Mesenchymal stem cell (in vitro differentiated cells and primary cell): ENCODE data around the gene TMEM164.

ENCODE experiments used
- DNase-seq: peaks from one replicate; pipeline ENCODE4 v3.0.0-alpha.2; 2013
- H2AFZ ChIP-seq: one replicate; pipeline ENCODE4 v1.6.1; 2013; ENCODE audit warnings: low read depth, mild to moderate bottlenecking, control low read depth, inconsistent platforms, low read length, moderate library complexity
- H2AK5ac ChIP-seq: 2 replicates; pipeline ENCODE4 v1.6.1; 2013; ENCODE audit warnings: low read length, moderate library complexity, mild to moderate bottlenecking, inconsistent platforms; ENCODE audit not compliant: severe bottlenecking
- H2BK120ac ChIP-seq: one replicate; pipeline ENCODE4 v1.6.1; 2013; ENCODE audit warnings: low read depth, mild to moderate bottlenecking, inconsistent platforms, low read length, moderate library complexity
- H2BK12ac ChIP-seq, 2 experiments: one replicate each; pipeline ENCODE4 v1.6.1; 2013; ENCODE audit warnings: inconsistent platforms in 2 of 2, low read length in 2 of 2, mild to moderate bottlenecking in 2 of 2, moderate library complexity in 2 of 2, control low read depth in 1 of 2
- H2BK15ac ChIP-seq: one replicate; pipeline ENCODE4 v1.6.1; 2013; ENCODE audit warnings: mild to moderate bottlenecking, low read depth, inconsistent platforms; ENCODE audit not compliant: poor library complexity, severe bottlenecking
- H2BK5ac ChIP-seq: 2 replicates; pipeline ENCODE4 v1.6.1; 2013; ENCODE audit warnings: low read depth, mild to moderate bottlenecking, low read length, control low read depth, inconsistent platforms; ENCODE audit not compliant: poor library complexity, severe bottlenecking
- H3K14ac ChIP-seq, 2 experiments: one replicate each; pipeline ENCODE4 v1.6.1; 2013; ENCODE audit warnings: inconsistent platforms in 2 of 2, low read length in 2 of 2, control low read depth in 1 of 2, mild to moderate bottlenecking in 1 of 2, moderate library complexity in 1 of 2
- H3K18ac ChIP-seq, 2 experiments: one replicate each; pipeline ENCODE4 v1.6.1; 2013; ENCODE audit warnings: inconsistent platforms in 2 of 2, low read length in 2 of 2, control low read depth in 1 of 2, low read depth in 1 of 2, mild to moderate bottlenecking in 1 of 2
- H3K23ac ChIP-seq, 2 experiments: one replicate each; pipeline ENCODE4 v1.6.1; 2013; ENCODE audit warnings: inconsistent platforms in 2 of 2, low read length in 2 of 2, mild to moderate bottlenecking in 2 of 2, moderate library complexity in 2 of 2, control low read depth in 1 of 2
- H3K27ac ChIP-seq: 2 replicates; pipeline ENCODE4 v1.5.1; 2013; ENCODE audit warnings: mild to moderate bottlenecking, moderate library complexity, low read length, control low read depth, inconsistent platforms; ENCODE audit not compliant: poor library complexity, severe bottlenecking
- H3K27me3 ChIP-seq, 2 experiments: 2 replicates each; pipeline versions ENCODE4 v1.6.1 to v1.7.0; 2013; ENCODE audit warnings: low read length in 2 of 2, mild to moderate bottlenecking in 2 of 2, moderate library complexity in 2 of 2, control low read depth in 1 of 2, inconsistent platforms in 1 of 2; ENCODE audit not compliant: control insufficient read depth in 1 of 2, insufficient read depth in 1 of 2
- H3K36me3 ChIP-seq, 2 experiments: 2 replicates each; pipeline versions ENCODE4 v1.6.1 to v1.7.0; 2013; ENCODE audit warnings: low read length in 2 of 2, control low read depth in 1 of 2, inconsistent platforms in 1 of 2, low read depth in 1 of 2, mild to moderate bottlenecking in 1 of 2; ENCODE audit not compliant: insufficient read depth in 2 of 2, control insufficient read depth in 1 of 2
- H3K4ac ChIP-seq, 2 experiments: one replicate each; pipeline ENCODE4 v1.6.1; 2013; ENCODE audit warnings: inconsistent platforms in 2 of 2, low read length in 2 of 2, mild to moderate bottlenecking in 2 of 2, moderate library complexity in 2 of 2, control low read depth in 1 of 2, low read depth in 1 of 2
- H3K4me1 ChIP-seq: 2 replicates; pipeline ENCODE4 v1.6.1; 2013; ENCODE audit warnings: low read depth, low read length, control low read depth; ENCODE audit not compliant: control insufficient read depth, insufficient read depth
- H3K4me2 ChIP-seq: 2 replicates; pipeline ENCODE4 v1.6.1; 2013; ENCODE audit warnings: low read length, mild to moderate bottlenecking, inconsistent platforms; ENCODE audit not compliant: poor library complexity, severe bottlenecking
- H3K4me3 ChIP-seq, 2 experiments: 2 replicates each; pipeline versions ENCODE4 v1.5.1 to v1.7.0; 2013; ENCODE audit warnings: low read length in 2 of 2, mild to moderate bottlenecking in 2 of 2, control low read depth in 1 of 2, low read depth in 1 of 2; ENCODE audit not compliant: insufficient read depth in 1 of 2
- H3K79me1 ChIP-seq: replicated peaks from 2 replicates; pipeline ENCODE4 v1.6.1; 2013; ENCODE audit warnings: mild to moderate bottlenecking, control low read depth, low read length, inconsistent platforms; ENCODE audit not compliant: poor library complexity, severe bottlenecking
- H3K9ac ChIP-seq: 2 replicates; pipeline ENCODE4 v1.7.0; 2013; ENCODE audit warnings: mild to moderate bottlenecking, low read length, moderate library complexity
- H3K9me3 ChIP-seq: 2 replicates; pipeline ENCODE4 v1.7.0; 2013; ENCODE audit warnings: mild to moderate bottlenecking, low read length; ENCODE audit not compliant: control insufficient read depth
- H4K8ac ChIP-seq: one replicate; pipeline ENCODE4 v1.6.1; 2013; ENCODE audit warnings: inconsistent platforms, mild to moderate bottlenecking, low read length, moderate library complexity
- H4K91ac ChIP-seq: one replicate; pipeline ENCODE4 v1.6.1; 2013; ENCODE audit warnings: mild to moderate bottlenecking, low read length, inconsistent platforms
- WGBS: methylation state at CpG from one replicate; pipeline ENCODE4 v1.1.7; 2013; ENCODE audit warnings: mixed read lengths; 5-methylcytosine and 5-hydroxymethylcytosine counted together

The TMEM164 gene

DNA sequence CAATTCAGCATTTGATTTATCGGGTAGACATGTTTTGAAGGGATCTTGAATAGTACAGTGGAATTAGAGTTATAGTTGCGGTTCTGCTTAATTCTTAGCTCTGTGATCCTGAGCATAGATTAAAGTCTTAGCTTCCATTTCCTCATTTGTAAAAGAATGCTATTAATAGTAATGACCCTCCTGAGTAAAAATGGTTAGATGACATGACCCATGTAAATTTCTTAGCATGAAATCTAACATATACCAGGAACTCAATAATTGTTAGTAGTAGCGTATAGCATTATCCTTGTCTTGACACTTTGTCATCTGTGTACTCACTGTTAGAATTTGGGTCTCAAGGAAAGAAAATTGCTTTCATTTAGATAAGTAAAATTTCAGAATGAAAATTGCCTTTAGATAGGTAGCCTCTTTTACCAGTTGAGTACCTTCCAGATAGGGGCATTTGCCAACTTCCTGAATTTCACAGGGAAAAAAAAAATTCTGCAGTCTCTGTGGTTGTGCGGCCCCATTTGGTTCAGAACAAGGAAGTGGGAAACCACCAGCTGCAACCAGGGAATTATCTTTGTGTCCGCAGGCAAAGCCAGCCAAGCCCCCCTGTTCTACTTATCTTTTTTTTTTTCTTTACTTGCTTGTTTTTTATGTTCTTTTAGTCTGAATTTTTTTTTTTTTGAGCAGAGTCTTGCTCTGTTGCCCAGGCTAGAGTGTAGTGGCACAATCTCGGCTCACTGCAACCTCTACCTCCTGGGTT, 86.9 kb downstream of the TMEM164 start:
- no peak overlapping the region for H3K18ac ChIP-seq
- H4K91ac ChIP-seq = no peak overlapping the region
- H3K36me3 ChIP-seq = no peaks in the 10 kb centered on the region

DNA sequence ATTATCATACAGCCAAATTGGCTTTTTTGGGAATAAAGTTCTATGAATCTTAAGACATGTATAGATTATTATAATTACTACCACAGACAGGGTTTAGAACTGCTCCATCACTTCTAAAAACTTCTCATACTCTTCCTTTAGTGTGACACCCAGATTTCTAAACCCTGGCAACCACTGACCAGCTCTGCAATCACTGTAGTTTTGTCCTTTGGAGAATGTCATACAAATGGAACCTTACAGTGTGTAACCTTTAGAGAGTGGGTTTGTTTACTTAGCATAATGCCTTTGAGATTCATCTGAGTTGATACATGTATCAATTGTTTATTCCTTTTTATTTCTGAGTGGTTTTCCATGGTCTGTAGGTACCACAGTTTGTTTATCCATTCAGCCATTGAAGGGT, 95.0 kb downstream of the TMEM164 start:
- Histone ChIP-seq H3K4me2 (no peak overlapping the region), H3K4ac (no peak overlapping the region), H3K27me3 (peaks cover 0 to 4% of the 10 kb centered on the region in 2 experiments), H3K23ac (no peak overlapping the region), H4K91ac (no peak overlapping the region), H3K79me1 (no peaks in the 10 kb centered on the region), H3K18ac (no peak overlapping the region), H2BK120ac (no peak overlapping the region), H3K9ac (no peak overlapping the region), H3K9me3 (no peaks in the 10 kb centered on the region), H2AK5ac (no peak overlapping the region), H2BK5ac (no peak overlapping the region), H2BK12ac (no peak overlapping the region), H3K4me3 (no peak overlapping the region), H3K27ac (no peak overlapping the region), H4K8ac (no peak overlapping the region), H2BK15ac (no peak overlapping the region), H3K36me3 (no peaks in the 10 kb centered on the region), H3K4me1 (no peaks in the 10 kb centered on the region), H3K14ac (no peak overlapping the region), H2AFZ (no peak overlapping the region)
- DNase-seq = peak; percentile 16

More for the DNA sequence above, 86.9 kb downstream of the TMEM164 start:
- Histone ChIP-seq H2BK120ac (no peak overlapping the region), H2AFZ (no peak overlapping the region), H3K23ac (no peak overlapping the region), H3K4me3 (no peak overlapping the region), H3K9ac (no peak overlapping the region), H2AK5ac (no peak overlapping the region), H3K27ac (no peak overlapping the region), H4K8ac (no peak overlapping the region), H3K4ac (no peak overlapping the region), H2BK15ac (no peak overlapping the region), H3K9me3 (no peaks in the 10 kb centered on the region), H3K27me3 (peaks cover 0 to 10% of the 10 kb centered on the region in 2 experiments), H3K4me2 (no peak overlapping the region), H2BK12ac (no peak overlapping the region), H3K79me1 (no peaks in the 10 kb centered on the region), H3K4me1 (peaks cover 2% of the 10 kb centered on the region), H2BK5ac (no peak overlapping the region), H3K14ac (no peak overlapping the region)
- peak; percentile 3 for DNase-seq
- 100% methylated on average over 3 of the region's 6 CpGs for WGBS

DNA sequence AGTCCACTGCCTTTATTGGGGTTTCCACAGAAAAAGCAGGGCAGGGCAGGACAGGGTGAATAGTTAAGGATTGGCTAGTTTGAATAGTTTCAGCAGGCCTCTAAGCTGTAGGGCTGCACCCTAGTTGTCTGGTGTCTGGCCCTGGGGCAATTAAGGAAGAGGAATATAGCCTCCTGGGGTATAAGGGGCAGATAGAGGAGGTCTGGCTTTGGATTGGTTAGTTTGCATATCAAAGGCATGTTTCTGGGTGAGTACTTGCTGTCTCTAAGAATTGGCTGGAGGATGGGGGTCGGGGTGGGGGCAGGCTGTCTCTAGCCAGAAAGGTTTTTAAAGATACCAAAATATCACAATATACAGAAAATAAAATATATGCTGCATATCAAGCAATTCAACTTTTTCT, 100.4 kb downstream of the TMEM164 start:
- Histone ChIP-seq H3K4me1 (no peaks in the 10 kb centered on the region), H2BK15ac (no peak overlapping the region), H2BK120ac (no peak overlapping the region), H3K36me3 (no peaks in the 10 kb centered on the region), H3K9me3 (no peaks in the 10 kb centered on the region), H4K91ac (no peak overlapping the region), H3K79me1 (peaks cover 2% of the 10 kb centered on the region), H2AFZ (no peak overlapping the region), H4K8ac (no peak overlapping the region), H3K27ac (no peak overlapping the region), H3K18ac (no peak overlapping the region), H3K27me3 (peaks cover 0 to 10% of the 10 kb centered on the region in 2 experiments), H2BK12ac (no peak overlapping the region), H3K4me3 (no peak overlapping the region), H3K14ac (no peak overlapping the region), H2AK5ac (no peak overlapping the region), H3K4me2 (no peak overlapping the region), H3K4ac (no peak overlapping the region), H3K23ac (no peak overlapping the region), H3K9ac (no peak overlapping the region), H2BK5ac (no peak overlapping the region)
- no CpG with 5 or more reads among the region's 1 CpG for WGBS
- no peak for DNase-seq

DNA sequence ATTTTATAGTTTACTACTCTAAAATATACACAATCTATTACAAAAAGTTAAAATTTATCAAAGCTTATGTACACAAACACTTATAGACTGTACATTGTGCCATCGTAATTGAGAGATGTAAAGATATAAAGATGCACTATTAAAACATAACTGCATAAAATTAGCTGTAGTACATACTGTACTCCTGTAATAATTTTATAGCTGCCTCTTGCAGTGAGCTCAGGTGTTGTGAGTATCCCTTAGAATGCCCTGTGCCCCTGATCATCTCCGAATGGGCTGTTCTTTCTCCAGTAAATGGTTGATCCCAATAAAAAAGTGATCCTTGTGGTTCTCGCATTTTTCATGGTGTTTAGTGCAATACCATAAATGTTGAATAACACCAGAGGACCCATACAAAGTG, 101.2 kb downstream of the TMEM164 start:
- no peak overlapping the region for H3K27ac ChIP-seq
- peaks cover 0 to 10% of the 10 kb centered on the region in 2 experiments for H3K27me3 ChIP-seq
- 96% methylated on average over 2 of the region's 3 CpGs for WGBS
- no peak overlapping the region for H3K18ac ChIP-seq
- H3K14ac ChIP-seq = no peak overlapping the region
- H4K8ac ChIP-seq = no peak overlapping the region
- no peaks in the 10 kb centered on the region for H3K36me3 ChIP-seq
- no peak overlapping the region for H3K4me2 ChIP-seq
- H3K79me1 ChIP-seq = peaks cover 2% of the 10 kb centered on the region
- H4K91ac ChIP-seq = no peak overlapping the region
- H2BK5ac ChIP-seq = no peak overlapping the region
- no peak overlapping the region for H3K4ac ChIP-seq
- no peak overlapping the region for H3K4me3 ChIP-seq
- H2BK15ac ChIP-seq = no peak overlapping the region
- H3K23ac ChIP-seq = no peak overlapping the region
- no peak overlapping the region for H2AFZ ChIP-seq
- no peaks in the 10 kb centered on the region for H3K9me3 ChIP-seq
- H2BK12ac ChIP-seq = no peak overlapping the region
- DNase-seq = no peak
- H3K9ac ChIP-seq = no peak overlapping the region
- H2BK120ac ChIP-seq = no peak overlapping the region
- H2AK5ac ChIP-seq = no peak overlapping the region
- H3K4me1 ChIP-seq = no peaks in the 10 kb centered on the region
